HG03060 (cell line): ENCODE results near the gene SLC35E1.

ENCODE experiments used
- ATAC-seq: cut with Tn5 transposase; IDR thresholded peaks from one replicate; pipeline ENCODE4 v1.9.1; 2021; ENCODE audit warnings: low read depth, moderate number of reproducible peaks; ENCODE audit not compliant: unreplicated experiment

Gene SLC35E1

DNA sequence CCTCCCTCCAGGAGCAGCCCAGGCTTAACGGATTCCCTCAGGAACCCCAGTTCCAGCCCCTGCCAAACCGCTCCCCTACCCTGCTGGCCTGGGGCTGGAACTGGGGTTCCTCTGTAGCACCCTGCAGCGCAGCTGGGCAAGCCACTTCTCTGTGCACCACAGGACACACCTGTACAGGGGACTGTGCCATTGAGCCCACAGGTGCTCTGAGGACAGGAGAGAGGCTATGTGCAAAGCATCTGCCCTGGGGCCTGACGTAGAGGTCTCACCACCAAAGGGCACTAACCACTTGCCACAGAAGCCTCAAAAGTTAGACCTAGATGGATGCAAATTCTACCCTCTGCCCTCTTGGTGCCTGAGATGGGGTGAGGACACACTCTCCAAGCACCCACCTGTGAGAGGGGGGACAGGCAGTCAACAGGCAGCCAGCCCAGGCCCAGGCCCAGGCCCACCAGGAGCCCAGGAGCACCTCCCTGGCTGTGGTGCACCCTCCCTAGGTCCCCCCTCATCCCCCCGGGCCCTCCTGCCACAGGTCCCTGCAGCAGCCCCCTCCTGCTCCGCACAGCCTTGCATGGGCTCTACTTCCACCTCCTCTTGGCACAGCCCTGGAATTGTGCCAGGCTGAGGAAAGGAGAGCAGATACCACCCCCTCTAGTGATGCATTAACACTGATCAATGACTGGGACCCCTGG, 27.6 kb upstream of the SLC35E1 start:
- no peak for ATAC-seq

DNA sequence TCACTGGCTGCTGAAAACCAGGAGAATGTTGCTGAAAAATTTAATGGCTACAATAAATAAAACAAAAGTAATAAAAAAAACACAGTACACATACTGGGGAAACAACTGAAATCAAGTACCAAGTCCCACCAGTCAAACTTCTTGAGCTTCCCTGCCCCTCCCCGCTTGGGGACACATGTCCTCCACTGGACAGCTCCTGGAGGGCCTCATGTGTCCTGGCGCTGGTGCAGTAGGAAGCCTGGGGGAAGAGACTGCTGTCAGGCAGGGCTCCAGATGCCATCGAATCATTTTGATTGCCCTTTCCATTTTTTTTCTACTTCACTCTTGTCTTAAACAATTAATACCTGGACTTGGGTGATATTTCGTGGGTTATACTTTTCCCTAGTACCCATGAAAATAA, 26.6 kb upstream of the SLC35E1 start:
- ATAC-seq: no peak

DNA sequence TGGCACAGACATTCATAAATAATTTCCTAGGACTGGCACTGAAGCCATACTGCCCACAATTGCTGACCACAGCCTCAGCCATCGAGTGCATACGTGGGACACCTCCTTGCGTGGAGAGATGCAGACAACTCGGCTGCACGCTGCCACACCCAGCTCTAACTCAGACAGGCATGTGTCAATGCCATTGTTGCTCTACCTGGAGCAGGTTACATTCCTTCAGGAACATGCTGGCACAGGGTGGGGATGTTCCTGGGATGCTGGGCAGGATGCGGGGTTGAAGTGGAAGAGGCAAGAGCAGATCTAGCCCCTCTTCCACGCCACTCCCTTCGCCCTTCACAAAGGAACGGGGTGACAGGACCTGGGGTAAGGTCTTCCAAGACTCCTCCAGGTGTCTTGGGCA, 24.2 kb upstream of the SLC35E1 start:
- ATAC-seq: no peak

DNA sequence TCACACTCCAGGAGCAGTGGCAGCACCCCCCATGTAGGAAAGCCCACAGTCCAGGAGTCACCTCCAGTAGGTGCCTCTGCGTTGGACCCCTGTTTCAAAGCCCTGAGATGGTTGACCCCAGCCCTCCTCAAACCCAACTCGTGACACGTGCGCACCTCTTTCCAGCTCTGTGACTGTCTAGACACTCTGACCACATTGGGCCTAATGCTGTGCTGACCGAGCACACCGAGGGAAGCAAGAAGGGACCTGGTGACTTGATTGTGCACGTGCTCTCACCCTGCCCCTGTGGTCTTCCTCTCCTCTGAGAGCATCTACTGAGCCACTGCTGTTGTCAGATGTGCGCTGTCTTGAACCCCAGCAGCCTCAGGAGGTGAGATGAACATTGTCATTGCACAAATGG, 22.9 kb upstream of the SLC35E1 start:
- ATAC-seq: no peak

DNA sequence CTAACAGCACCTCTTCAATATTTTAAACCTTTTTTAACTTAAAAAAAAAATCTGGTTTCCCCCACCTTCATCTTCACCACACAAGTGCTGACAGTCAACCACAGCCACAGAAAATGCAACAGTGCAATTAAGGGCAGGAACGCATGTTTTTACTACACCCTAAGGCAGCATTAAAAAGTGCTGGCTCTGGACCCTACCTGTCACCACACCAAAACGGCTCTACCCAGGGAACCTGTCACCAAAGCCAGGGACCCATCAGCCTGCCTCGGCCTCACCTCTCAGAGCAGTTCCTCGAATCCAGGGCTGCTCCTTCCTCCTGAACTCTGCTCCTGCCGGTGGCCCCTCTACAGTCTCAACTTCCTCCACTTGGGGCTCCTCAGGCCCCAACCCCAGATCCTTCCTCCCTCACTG, 22.5 kb upstream of the SLC35E1 start:
- no peak for ATAC-seq

DNA sequence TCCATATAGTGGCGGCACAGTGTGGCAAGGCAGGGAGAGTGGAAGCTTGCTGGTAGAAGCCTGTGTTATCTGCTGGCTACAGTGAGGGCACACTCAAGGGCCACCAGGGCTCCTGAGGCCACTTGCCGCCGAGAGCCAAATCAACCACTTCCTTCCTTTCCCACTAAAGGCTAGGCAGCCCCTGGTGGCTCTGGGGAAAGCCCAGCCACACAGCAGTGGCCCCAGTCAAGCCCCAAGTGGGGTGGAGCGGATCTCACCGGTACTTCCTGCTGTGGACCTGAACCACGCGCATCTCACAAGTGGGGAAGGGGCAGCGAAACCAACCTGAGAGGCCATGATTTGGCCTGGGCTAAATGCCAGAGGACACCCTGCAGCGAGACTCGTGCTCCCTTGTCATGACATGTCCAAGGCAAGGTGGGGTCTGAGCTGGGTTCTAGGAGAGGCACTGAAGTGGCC, 21.9 kb upstream of the SLC35E1 start:
- no peak for ATAC-seq

DNA sequence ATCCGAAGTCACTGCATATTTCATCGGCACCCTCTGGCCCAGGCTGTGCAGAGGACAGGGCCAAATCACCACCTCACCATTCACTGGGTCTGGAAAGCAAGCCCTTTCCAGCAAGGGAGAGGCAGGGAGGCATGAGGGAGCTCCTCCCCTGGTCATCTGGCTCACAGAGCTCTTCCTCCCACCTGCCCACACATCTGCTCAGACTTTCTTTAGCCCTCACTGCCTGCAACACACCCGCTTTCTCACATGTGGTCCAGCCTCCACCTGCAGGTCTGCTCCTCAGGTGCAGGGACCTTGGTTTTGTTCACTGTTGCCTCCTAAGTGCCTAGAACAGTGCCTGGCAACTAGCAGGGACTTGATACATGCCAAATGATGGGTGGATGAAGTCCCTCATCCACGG, 21.0 kb upstream of the SLC35E1 start:
- ATAC-seq: no peak

DNA sequence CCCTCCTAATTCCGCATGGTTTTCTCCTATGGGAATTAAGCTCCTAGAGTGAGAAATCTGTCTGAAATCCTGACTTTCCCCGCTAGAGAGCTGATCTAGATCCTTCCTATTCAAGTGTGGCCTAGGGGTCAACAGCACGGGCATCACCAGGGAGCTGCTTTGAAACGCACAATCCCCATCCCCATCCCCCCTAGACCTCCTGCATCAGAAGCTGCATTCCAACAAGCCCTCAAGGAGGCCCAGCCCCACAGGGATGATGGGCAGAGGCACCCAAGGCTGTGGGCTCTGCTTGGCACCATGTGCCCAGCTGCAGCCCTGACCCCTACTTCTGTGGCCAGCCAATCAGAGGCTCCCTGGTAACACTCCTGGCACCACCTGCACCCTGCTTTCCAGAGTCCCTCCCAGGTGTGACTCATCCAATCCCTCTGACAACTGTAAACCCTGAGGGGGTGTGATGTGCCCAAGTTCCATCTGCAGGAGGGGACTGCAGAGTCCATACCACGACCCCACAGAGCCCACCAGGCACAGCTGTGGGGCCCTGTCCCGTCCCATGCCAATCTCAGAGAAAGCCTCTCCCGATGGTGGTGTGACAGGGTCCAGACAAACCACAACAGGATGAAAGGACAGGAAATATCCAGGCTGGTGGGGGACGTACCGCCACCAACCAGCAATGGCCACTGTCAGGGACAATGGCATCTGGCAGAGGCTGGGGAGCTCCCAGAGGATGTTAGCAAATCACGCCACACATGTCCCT, 19.8 kb upstream of the SLC35E1 start:
- ATAC-seq: no peak

DNA sequence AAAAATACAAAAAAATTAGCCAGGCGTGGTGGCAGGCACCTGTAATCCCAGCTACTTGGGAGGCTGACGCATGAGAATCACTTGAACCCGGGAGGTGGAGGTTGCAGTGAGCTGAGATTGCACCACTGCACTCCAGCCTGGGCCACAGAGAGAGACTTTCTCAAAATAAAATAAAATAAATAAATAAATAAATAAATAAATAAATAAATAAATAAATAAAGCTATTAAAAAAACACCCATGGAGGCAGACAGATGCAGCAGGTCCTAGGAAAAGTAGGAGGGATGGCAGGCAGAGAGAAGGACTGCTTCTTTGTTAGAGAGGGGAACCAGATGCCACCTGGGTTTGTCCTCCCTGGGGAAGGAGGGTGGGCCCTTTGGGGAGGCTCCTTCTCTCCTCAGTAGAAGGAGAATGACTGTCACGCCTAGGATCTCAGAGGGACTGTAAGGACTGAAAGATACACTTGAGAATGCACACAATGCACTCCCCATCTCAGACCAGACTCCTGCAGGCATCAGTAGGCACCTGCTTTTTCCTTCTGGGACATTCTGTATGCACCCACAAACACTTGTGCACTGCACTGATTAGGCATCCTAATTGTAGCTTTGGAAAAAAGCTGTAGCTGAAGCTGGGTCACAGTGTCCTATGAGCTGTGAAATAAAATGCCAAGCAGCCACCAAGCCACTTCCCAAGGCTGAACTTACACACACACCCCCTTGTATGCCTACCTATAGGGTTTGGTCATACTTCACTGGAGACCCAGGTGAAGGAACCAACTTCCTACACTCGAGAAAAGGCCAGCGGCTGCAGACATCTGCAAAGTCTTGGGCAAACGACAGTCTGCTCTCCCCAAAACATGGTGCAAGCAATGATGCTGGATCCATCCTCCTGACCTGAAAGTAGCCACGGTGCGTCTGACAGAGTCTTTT, 18.9 kb upstream of the SLC35E1 start:
- no peak for ATAC-seq

DNA sequence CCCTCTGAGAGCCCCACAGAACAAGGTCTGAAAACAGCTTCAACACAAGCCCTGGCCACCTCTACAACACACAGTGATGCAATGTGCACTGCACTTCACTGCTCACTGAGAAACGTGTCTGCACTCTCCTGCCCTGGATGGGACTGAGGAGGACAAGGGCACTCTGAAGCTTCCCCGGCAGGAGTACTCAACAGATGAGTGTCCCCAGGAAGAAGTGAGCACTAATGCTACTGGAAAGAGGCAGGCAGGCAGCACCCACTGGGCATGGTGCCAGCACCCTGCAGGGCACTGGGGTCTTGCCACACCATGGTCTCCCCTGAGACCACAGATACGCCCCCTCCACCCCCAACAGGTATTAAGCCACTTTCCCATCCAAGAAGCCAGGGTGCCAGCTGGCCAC, 17.7 kb upstream of the SLC35E1 start:
- no peak for ATAC-seq

DNA sequence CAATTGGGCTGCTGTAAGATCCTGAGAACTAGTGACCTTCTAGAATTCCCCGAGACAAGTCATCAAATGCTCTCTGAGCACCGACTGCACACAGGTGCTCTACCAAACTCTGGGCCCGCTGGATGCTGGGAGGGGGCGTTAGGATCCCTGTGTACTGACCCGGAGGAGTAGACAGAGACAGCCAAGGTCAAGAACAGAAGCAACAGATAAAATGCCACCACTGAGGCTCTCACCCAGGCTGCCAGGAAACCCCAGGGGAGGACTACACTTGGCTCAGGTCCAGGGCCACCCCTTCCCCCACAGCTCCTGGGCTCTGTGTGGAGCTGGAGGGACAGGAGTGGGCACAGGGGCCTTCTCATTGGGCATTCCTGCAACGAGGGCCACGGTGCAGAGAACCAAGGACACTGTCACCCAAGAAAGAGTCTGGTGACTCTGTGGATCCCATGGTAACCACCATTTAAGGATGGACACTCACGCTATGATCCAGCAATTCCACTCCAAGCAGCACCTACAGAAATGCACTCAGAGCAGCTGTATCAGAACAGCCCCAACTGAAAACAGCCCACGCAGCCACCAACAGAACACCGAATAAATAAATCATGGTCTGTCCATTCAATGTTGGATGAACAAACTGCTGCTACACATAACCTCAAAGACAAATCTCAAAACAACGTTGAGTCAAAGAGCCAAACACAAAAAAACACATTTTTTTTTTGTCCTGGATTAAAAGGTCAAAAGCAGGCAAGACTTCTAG, 16.8 kb upstream of the SLC35E1 start:
- no peak for ATAC-seq

DNA sequence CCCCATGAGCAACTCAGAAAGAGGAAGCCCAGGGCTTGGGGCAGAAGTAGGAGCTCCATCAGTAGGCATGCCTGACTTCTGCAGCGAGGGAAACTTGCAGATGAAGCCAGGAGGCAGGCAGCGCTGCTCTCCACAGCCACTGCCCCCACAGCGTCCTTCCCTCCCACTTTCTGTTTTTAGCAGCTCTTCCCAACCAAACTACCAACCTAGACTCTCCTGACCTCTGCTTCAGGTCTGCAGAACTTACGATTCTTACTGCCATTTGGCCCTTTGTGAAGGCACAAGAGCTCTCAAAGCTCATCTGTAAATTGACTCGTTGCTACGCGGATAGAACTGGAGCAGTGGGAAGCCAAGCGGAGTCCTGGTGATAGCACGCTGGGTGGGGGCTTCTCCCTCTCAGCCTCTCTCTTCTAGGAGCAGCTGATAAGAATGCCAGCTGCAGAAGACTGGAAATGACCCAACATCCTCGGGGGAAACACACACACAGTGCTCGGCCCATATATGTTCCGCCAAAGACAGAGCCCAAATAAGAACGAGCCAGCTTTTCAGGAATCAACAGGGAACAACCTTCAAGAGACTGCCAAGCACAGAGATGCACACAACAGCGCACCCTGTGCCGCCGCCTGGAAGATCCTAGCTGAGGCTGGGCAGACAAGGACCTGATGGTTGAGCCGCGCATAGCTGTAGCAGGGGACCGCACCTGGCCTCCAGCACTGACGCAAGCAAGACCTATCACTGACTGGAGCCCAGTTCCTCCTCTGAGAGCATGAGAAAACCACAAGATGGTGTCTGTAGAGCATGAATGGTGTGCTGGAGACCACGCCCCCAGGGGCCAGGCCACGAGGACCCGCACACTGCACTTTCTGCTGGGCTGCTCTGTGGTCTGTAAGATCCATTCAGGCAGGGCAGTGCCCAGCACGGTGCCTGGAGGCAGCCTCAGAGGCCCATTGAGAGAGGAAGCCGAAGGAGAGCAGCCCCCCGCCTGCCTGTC, 15.9 kb upstream of the SLC35E1 start:
- ATAC-seq: peak; percentile 22

DNA sequence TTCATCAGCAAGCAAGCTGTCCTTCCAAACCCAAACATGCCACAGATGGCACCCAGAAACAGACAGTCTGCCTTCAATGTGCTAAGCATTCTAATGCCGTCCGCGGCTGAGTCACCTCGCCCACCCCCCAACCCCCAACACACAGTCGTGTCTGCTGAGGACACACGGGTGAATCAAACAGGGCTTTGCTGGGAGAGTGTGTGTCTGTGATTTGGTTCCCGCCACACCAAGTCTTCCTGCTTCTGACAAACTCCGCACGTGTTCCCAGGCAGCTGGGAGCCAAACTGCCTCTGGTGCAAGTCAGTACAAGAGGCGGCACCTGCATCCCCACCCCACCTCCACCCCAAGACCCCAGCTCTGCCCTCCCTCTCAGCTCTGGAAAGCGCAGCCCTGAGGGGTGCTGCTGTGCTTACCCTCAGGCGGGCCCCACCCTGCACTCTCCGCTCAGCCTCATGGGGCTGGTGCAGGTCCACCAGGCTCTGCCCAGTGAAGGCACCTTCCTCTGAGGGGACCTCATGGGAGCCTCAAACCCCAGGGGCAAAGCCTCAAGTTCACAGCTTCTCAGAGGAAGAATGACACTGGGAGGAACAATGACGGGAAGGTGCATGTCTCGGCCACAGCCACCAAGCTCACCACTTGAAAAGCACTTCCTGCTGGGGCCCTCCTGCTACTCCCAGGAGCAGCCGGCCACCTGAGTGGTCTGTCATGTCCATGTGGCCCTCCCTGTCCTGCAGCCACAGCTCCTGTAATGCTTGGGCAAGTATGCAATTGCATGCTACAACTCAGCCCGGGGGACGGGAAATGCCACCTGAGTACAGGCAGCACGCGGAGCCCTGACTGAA, 15.0 kb upstream of the SLC35E1 start:
- ATAC-seq: no peak

DNA sequence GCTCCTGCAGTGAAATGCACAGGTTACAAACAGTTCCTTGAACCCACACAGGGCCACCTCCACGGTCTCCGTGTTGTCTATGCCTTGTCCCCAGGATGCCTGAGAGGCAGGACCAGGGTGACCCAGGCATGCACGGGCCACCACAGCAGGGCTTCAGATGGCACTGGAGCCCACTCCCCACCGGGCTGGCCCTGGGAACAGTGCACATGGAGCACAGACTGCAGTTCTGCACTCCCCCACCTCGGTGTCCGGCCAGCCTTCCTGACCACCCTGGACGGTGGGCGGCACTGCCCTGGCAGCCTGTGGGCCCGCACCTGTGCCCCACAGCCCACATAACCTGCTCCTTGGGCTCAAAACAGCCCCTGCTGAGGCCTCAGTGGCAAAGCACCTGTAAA, 14.3 kb upstream of the SLC35E1 start:
- no peak for ATAC-seq

DNA sequence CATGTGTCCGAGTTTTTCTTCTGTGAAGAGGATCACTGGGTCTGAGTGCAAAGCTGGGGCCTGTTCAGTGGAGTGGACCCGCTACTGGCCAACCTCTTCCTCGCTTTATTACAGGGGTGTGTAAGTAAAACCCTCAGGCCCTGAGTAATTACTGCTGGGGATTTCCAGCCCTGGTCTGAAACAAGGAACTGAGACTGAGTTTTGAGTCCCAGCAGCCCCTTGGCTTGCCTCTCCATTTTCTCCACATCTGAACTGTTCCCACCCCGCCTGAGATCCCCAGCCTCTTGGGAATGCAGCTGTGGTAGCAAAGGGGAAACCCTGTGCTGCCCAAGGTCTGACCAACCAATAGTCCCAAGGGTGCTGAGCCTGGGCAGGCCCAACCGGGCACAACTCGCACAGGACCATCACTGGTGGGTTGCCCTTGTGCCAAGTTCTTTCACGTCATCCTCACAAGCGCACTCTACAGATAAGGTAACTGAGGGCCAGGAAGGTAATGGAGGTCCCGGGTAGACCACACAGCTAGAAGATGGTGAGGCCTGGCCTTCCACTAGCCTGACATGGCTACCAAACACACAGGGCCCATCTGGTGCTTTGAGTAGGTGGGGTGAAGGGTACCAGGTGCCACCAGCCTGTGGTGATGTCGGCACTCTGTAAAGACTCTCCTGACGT, 13.7 kb upstream of the SLC35E1 start:
- ATAC-seq: peak; percentile 34

DNA sequence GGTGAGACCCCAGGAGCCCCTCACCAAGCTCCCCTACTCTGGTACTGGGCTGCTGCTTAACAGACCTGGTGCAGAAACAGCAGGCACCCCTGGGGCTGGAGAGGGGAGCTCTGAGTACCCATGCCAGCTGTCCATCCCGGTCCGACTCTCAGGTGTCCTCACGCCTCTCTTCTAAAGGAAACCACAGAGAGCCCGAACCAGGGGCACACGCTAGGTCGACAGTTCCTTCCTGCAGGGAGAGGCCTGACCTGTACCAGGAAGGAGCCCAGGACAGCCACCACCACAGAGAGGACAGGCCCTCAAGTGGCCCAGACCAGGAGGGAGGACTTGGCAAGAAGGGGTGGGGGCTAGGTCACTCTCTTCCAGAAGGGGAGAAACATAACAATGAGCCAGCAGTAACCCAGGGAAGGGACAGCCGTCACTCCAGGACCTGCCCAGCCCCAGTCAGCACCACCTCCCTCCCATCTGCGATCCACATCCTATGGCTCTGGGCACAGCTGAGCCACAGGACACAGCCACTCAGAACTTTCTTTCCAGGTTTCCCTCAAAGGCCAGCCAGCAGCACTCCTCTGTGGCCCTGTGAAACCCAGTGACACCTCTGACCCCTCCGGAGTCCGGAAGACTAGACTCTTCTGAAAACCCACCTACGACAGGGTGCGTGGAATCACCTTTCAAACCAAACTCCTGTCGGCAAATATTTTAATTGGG, 13.0 kb upstream of the SLC35E1 start:
- no peak for ATAC-seq
